Measurements from ENCODE around the gene ANKS1B.
"Not testable (repeated sequence)": the region's sequence is repeated elsewhere in the genome, so short reads cannot be mapped to it uniquely, and the experiment has no call there.

Gene ANKS1B

DNA sequence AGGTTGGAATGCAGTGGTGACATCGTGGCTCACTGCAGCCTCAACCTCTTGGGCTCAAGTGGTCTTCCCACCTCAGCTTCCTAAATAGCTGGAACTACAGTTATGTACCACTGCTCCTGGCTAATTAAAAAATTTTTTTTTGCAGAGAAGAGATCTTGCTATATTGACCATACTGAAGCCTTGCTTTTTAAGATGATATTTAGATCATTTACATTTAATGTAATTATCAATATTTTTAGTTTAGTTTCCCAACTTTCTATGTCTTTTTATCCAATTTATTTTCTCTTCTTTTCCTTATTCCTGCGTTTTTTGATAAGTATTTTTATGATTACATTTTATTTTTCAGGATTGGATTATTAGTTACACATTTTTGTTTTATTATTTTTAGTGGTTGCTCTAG, 999.6 kb downstream of the ANKS1B start:
- no peak for DNase-seq

DNA sequence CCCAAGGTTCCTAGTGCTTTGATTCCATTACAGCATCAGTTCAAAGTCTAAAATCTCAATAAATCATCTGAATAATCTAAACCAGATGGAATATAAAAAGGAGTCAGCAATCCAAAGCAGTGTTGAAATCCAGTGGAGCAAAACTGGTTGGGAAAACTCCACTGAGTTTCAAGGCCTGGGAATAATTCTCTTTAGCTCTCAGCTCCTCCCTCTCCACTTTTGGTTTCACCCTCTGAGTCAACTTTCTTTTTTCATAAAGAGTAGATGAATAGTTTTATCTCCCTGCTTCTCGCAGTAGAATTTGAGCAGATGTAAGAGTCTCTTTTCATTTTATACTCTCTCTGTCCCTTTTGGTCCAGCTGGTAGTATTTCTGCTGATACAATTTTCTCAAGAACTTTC, 1001.1 kb downstream of the ANKS1B start:
- no peak for DNase-seq

DNA sequence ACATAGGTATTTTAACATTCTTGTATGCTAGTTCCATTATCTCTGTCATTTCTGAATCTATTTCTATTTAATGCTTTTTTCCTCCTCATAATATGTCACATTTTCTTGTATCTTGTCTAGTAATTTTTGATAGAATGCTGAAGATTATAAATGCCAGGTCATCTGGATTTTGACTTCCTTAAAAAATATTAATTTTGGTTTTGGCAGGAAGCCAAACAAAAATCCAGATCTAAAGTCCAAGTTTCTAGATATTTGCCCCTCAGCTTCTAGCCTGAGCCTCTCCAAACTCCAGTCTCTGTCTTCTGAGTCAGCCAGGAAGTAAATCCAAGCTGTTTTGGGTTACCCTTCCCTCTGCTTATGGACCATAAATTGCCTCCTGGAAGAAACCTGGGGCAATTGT, 1004.2 kb downstream of the ANKS1B start:
- DNase-seq, result no peak

DNA sequence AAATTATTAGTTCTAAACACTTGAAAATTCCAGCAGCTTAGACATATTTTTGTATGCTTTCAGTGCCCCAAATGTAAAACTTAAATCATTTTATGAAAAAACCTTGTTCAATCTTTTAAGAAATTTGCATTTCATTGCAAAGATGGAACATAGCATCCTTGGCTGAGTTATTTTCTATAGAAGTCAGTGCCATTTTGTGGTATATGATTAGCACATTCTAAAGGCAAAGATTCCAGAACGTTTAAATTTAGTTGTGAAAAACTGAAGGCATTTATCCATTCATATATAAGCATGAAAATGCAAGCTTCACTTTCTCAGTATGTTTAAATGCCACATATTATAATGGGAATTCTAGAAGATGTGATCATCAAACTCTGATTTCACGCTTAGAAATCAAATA, 1007.5 kb downstream of the ANKS1B start:
- DNase-seq, result no peak

DNA sequence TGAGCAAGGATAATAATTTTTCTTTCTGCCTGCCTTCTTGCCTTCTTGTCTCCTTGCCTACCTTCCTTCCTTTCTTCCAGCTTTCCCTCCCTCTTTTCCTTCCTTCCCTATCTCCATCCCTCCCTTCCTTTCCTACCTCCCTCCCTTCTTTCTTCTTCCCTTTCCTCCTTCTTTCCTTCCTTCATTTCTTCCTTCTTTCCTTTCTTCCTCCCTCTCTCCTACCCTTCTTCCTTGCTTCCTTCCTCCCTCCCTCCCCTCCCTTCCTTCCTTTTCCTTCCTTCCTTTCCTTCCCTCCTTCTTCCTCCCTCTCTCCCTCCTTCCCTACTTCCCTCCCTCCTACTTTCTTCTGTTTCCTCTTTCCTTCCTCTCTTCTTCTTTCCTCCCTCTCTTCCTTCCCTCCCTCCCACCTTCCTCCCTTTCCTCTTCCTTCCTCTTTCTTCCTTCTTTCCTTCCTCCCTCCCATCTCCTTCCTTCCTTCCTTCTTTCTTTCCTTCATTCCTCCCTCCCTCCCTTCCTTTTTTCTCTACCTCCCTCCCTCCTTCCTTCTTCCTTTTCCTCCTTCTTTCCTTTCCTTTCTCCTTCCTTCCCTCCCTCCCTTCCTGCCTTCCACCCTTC, 1009.9 kb downstream of the ANKS1B start:
- DNase-seq, result no peak

DNA sequence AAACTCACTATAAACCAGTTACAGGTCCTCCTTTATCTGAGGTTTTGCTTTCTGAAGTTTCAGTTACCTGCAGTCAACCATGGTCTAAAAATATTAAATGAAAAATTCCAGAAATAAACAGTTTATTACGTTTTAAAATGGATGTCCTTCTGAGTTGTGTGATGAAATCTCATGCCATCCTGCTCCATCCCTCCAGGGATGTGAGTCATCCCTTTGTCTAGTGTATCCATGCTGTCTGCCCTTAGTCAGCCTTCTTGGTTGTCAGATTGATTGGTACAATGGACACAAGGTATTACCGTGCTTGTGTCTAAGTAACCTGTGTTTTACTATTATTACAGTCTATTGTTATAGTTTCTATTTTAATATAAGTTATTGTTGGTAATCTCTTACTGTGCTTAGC, 1011.3 kb downstream of the ANKS1B start:
- DNase-seq, result no peak

DNA sequence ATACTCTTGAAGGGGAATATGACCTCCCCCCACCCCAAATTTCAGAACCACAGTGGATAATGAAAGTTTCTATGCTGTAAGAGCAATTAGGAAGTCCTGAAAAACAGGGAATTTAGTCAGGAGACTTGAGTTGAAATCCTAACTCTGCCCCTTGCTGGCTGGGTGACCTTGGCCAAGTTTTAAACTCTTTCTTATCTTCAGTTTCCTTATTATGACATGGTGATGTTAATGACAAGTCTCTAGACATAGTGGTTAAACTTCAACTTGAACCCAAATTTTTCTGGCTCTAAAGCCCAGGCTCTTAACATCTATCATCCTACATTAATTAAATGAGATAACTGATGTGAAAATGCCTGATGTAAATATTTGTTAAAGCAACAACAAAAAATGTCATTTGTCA, 1013.8 kb downstream of the ANKS1B start:
- no peak for DNase-seq

DNA sequence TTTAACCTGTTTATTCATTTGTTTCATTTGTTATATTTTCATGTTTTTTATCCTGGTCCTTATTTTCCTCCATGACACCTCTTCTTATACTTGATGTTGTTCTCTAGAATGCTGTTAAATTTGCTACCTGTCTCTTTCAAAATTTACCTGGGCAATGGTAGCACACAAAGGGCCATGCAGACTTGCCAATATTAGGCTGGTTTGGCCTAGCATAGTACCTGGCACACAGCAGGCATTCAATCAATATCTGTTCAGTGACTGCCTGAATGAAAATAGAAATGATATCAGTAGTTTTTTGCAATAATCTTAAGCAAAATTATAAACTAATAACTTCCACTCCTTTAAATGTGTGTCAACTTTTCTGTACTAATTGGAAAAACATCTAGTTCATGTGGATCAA, 1014.5 kb downstream of the ANKS1B start:
- DNase-seq, result no peak

DNA sequence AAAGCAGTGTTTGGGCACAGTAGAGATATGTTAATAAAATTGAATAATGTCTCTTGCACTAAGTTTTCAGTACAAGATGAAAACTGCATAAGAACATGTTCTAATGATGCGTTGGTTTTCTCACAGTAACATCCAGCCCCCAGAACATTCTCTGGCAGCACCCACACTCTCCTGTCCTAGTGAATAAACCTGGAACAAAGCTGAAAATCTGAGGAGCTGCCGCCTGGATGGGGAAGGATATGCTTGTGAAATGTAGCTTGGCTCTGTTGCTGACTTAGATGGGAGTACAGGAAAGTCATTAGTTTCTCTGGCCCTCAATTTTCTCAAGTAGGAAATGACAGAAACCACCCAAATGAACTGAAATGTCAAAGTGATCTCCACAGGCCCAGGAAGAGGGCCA, 1015.8 kb downstream of the ANKS1B start:
- DNase-seq, result no peak

DNA sequence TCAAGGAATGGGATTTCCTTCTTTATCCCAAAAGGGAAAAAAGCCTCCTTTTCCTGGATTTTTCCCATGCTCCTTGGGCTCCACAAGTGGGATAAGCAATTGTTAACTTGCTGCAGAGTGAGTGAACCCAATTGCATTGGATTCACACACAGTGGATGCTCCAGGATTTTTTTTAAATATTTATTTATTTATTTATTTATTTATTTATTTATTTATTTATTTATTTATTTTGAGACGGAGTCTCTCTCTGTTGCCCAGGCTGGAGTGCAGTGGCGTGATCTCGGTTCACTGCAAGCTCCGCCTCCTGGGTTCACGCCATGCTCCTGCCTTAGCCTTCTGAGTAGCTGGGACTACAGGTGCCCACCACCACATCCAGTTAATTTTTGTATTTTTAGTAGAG, 1027.6 kb downstream of the ANKS1B start:
- DNase-seq, result not testable (repeated sequence)

DNA sequence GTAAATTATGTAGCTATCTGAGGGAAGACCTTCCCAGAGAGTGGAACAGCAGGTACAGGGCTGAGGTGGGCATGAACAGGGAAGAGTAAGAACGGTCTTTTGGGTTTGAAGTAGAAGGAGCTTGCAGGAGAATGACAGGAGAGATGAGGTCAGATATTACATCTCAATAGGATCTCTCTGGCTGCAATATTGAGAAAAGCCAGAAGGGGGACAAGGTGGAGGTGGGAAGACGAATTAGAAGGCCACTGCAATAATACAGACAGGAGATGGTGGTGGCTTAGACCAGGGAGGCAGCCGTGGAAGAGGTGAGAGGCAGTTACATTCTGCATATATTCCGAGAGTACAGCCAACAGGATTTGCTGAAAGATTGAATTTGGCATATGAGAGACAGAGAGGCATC, 1029.5 kb downstream of the ANKS1B start:
- DNase-seq, result no peak

DNA sequence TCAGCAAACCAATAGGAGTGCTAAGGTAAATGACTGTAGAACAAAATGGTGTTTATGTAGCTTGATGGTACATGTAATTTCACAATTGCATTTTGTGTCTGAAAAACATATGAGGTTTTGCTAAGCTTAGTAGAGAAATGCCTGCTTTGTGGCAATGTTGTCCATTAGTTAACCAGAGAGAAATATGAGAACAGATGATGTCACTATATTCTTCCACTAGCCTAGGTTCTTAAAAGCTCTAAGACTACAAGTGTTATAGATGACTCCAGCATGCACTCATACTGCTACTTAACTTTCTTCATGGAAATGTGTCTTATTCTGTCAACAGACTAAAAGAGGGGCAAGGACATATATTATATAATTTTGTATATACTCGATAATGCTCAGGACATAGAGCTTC, 1030.2 kb downstream of the ANKS1B start:
- DNase-seq, result no peak

DNA sequence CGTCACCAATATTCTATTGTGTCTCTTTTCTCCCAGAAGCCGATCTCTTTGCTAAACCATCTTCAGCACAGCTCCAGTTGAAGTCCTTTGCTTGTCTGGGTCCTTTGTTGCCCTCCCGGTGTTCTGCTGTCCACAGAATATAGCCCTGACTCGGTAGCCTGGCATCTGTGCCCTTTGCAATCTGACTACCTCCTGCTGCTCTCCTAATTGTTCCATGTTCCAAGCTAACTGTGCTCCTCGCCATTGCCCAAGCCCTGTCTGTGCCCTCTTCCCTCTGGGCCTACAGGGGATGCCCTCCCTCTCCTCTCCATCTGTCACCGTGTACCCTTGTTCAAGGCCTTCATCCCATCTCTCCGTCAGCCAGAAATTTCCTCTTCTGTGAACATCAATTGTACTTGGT, 1033.3 kb downstream of the ANKS1B start:
- no peak for DNase-seq

DNA sequence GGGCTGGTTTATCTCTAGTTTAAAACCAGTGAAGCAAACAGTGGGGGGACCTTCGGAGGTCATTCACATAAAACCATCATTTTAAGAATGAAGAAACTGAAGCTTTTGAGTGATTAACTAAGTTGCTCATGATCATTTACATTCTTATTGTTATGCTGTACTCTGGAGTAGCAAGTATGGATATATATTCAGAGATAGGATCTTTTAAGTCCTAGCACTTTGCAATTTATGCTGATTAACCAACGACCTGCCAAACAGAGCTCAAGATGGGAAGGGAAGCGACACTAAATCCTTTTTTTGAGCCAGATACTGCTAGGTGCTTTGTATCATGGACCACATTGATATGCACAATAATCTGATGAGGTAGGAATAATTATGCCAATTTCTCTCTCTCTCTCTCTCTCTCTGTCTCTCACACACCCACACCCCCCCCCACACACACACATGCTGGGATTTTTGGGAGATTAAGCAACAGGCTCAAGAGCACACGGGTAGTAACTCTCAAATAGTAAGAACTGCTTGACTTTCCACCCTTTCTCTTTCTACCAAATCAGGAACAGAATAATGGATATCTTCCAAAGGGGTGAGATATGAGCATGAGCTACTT, 1036.3 kb downstream of the ANKS1B start:
- DNase-seq, result no peak

DNA sequence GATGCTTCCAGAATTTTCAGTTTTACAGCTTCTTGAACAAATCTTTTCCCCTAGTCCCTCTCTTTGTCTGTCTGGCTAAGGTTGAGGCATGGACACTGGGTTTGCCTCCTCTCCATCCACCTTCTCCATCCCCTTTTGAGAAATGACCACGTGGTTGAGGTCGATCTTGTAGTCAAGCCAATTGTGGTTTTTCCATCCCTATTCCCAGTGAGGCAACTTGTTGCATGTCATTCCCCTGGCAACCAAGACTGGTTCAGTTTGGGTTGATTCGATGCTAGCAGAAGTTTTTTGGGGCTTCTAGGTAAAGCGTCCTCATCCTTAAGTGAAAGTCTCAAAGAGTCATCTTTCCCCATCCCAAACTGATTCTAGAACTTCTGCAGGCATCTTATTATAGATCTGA, 1038.9 kb downstream of the ANKS1B start:
- DNase-seq, result no peak

DNA sequence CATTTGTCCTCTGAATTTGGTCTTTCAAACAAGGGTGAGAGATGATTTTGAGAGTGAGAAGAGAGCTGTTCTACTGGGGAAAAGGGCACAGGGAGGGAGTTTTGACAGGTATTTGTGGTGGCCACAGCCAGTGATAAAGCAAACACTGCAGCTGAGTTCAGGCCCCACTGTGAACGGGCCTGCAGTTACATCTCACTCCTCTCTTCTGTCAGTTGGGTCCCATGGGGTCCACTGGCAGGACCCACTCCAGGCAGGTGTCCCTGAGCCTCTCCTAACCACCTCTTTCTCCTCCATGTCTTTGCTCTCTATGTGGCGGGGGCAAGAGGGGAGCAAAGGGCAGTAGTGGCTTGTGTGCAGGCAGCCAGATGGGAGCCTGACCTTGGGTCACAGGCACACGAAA, 1044.8 kb downstream of the ANKS1B start:
- DNase-seq, result no peak

DNA sequence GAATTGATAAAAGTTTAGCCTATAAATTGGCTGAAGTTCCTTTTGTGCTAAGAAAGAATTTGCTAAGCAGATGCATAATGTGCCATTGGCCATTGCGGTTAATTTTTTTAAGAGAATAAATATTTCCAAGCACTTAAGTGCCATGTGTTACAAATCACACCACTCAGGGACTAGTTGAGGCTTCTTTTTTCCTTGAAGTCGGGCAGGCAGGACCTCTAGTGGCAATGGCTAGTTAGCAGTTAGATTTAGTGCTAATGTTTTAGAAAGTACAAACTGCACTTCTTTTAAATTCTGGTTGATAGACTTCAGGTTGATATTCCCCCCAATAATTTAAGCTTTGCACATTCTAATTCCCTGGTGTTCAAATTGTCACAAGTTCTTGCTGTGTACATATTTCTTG, 1045.4 kb downstream of the ANKS1B start:
- no peak for DNase-seq

DNA sequence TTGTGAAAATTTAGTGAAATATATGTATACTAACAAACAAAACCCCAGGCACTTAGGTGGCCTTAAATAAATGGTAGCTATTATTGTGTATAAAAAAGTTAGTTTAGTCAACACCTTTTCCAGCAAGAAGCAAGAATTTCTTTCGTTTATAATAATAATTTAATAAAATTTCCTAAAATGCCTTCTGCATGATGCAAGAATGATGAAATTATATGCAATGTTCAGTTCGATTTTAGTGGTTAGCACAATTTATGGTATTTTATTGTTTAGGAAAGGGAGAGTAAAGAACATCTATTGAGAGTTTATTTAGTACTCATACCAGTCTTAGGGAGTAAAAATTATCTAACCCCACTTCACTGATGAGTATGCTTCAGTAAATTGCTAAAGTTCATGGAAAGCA, 1048.9 kb downstream of the ANKS1B start:
- no peak for DNase-seq

DNA sequence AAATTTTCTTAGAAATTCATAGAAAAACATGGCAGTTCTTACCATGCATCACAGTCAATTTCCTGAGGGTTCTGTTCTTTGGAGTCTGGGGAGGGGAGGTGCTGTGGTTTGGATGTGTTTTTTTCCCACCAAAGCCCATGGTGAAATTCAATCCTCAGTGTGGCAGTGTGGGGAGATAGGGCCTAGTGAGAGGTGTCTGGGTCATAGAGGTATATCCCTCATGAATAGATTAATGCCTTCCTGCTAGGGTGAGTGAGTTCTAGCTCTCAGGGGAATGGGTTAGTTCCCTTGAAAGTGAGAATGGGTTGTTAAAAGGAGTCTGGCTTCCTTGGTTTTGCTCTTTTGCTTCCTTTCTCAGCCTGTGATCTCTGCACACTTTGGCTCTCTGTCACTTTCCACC, 1061.9 kb downstream of the ANKS1B start:
- DNase-seq, result no peak

DNA sequence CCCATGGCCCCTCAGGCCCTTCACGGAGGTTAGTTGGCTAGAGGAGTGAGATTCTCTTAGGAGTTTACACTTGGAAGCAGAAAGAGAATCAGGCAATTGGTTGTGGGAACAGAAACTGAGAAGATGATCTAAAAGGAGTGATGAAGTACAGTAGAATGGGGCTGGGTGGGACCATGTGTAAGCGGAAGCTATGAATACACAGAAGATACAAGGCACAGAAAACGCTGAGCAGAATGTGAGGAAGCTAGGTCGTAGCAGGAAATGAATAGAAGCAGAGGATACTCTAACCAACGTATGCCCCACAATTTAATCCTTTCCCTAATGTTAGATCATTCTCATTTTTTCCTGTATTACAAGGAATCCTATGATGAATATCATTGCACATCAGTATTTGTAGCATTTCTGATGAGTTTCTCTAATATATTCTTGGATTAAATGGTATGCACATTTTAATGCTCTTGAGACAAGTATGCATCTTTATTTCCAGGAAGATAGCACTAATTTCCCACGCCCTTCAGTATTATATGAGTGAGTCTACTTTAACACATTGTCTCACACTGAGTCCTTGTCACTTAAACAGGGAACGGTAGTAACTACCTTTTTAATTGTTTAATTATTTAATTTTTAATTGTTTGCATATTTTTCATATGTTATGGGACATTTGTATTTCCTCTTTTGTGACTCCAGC, 1066.4 kb downstream of the ANKS1B start:
- no peak for DNase-seq

DNA sequence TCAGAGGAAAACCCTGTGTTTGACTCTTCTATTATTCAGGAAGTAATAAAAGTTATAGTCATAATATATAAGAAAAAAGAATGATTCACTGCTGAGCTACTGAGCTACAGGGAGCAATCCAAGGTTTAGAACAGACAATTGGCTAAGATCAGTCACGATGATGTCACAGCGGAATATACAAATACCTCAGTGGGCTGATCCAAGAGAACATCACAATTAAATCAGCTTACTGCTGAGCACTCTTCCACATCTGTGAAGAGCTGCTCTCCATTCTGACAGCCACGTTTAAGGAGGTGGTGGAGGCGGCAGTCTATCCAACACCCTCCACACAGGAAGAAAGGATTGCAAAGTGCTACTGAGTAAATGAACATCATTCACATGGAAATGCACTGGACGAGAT, 1068.6 kb downstream of the ANKS1B start:
- DNase-seq, result no peak

DNA sequence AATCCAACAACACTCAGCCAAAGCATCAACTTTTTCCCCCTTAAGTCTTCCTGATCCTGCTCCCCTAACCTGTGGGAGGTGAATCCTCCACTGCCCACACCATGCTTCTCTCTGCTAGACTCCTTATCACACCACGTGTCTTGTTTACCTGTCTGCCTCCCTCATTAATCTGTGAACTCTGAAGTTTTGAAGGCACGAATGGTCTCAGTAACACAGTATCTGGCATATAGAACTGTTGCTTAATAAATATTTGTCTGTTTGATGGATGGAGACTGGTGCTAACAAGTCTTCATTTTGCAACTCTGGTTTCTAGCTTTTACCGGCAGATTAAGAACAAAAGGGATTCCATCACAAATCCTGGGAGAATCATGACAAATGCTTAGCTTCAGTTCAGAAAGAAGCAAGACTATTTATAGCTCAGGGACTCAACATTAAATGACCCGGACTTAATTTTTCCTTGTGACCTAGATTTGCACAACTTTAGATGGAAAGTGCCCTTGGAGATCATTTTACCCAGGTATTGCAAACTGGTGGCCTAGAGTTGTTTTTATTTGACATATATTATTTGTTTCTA, 1072.2 kb downstream of the ANKS1B start:
- DNase-seq, result no peak

DNA sequence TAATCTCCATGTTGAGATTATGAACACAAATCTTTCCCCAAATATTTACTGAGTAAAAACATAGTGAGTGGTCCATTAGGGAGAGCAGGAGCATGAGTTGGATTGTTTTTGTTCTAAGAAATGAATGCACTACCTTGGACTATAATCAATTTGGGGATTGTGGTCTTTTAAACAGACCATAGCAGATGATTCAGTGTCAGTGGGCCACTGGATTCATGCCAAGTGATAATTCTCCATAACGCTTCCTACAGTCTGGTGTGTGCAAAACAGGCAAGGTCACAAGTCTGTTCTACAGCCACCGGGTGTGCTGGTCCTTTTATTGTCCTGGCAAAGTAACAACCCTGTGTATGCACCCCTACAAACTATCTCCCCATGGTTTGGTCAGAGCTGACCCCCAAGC, 1073.3 kb downstream of the ANKS1B start:
- DNase-seq, result no peak

DNA sequence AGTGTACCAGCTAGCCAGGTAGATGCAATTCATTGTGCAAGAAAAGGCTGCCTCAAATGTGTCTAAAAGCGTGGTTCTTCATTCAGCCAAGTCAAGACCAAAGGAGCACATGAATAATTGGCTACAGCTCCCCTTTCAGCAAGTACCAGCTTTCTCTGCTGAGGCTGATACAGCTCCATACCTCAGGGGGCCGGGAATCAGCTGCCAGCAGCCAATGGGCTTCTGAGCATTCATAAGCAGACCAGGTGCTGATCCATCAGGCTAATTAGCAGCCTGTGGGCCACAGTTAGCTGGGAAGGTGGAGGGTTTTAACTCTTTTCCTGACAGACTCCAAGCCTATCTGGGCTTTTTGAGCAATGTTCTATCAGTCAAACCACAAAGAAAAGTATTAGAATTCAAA, 1075.0 kb downstream of the ANKS1B start:
- DNase-seq, result no peak
